K562 (cell line): Measurements from ENCODE around the gene DNAJB1. TPM values are rescaled to one million over a fixed set of nuclear protein-coding genes. Genes with fewer than 3 reads are reported as not detected.

Source experiments
- ADNP ChIP-seq: fragments of 200-800 bp; sonication (Bioruptor generic); IDR thresholded peaks from 2 replicates; pipeline ENCODE4 v1.6.1; 2016; ENCODE audit warnings: missing genetic modification characterization, missing compliant biosample characterization
- BRF2 ChIP-seq: IDR thresholded peaks from 3 replicates; pipeline ENCODE4 v1.6.1; 2011; ENCODE audit warnings: borderline replicate concordance, mild to moderate bottlenecking; ENCODE audit not compliant: insufficient read length, insufficient read depth
- C11orf30 ChIP-seq: fragments of 450-650 bp; IDR thresholded peaks from 2 replicates; pipeline ENCODE4 v1.6.1; 2016; ENCODE audit warnings: low read depth, mild to moderate bottlenecking
- GATAD2B ChIP-seq: fragments of 450-650 bp; IDR thresholded peaks from 2 replicates; pipeline ENCODE4 v1.6.1; 2017; ENCODE audit warnings: mild to moderate bottlenecking, borderline replicate concordance
- HDAC2 ChIP-seq: fragments of 450-650 bp; IDR thresholded peaks from 2 replicates; pipeline ENCODE4 v1.6.1; 2016; ENCODE audit warnings: mild to moderate bottlenecking
- JUND ChIP-seq, 2 experiments: IDR thresholded peaks; 2 replicates in 1 of 2; 3 replicates in 1 of 2; pipeline ENCODE4 v1.6.1; 2011; ENCODE audit warnings: borderline replicate concordance in 2 of 2, low read depth in 2 of 2, low read length in 2 of 2, improper control_type of control experiment in 1 of 2, missing biosample characterization in 1 of 2, missing genetic modification characterization in 1 of 2, missing genetic modification reagents in 1 of 2
- KAT2B ChIP-seq: IDR thresholded peaks from one replicate; pipeline ENCODE4 v1.6.1; 2012; ENCODE audit warnings: low read depth, mild to moderate bottlenecking, control low read depth, inconsistent platforms, low read length, moderate library complexity
- MCM7 ChIP-seq, 2 experiments: fragments of 450-650 bp; IDR thresholded peaks; 2 replicates each; pipeline ENCODE4 v1.6.1; 2016 to 2018
- MIER1 ChIP-seq: fragments of 450-650 bp; IDR thresholded peaks from 2 replicates; pipeline ENCODE4 v1.6.1; 2016; ENCODE audit warnings: antibody characterized with exemption, mild to moderate bottlenecking, low read depth
- MNT ChIP-seq, 2 experiments: fragments of 450-650 bp; conservative IDR thresholded peaks; 2 replicates each; pipeline ENCODE4 v1.6.1; 2017; ENCODE audit warnings: mild to moderate bottlenecking in 2 of 2, moderate library complexity in 2 of 2
- MYBL2 ChIP-seq, 2 experiments: fragments of 450-650 bp in 1 of 2; sonication (generic) in 1 of 2; formaldehyde crosslinking in 1 of 2; IDR thresholded peaks; 2 replicates each; pipeline versions ENCODE4 v1.6.1 to v1.8.1; 2017 to 2022; ENCODE audit warnings: borderline replicate concordance in 1 of 2, inconsistent platforms in 1 of 2, low read depth in 1 of 2, mild to moderate bottlenecking in 1 of 2, missing genetic modification reagents in 1 of 2, moderate library complexity in 1 of 2
- NFATC3 ChIP-seq: fragments of 450-650 bp; IDR thresholded peaks from 2 replicates; pipeline ENCODE4 v1.6.1; 2017; ENCODE audit warnings: mild to moderate bottlenecking
- REST ChIP-seq, 2 experiments: fragments of 450-650 bp; formaldehyde crosslinking in 1 of 2; IDR thresholded peaks; 2 replicates each; pipeline versions ENCODE4 v1.4.0 to v1.6.1; 2014 to 2020; ENCODE audit warnings: mild to moderate bottlenecking in 2 of 2, borderline replicate concordance in 1 of 2, low read depth in 1 of 2
- SETDB1 ChIP-seq: IDR thresholded peaks from one replicate; pipeline ENCODE4 v1.6.1; 2012; ENCODE audit warnings: low read length, control low read depth, inconsistent platforms
- ZNF232 ChIP-seq: sonication (generic); formaldehyde crosslinking; IDR thresholded peaks from 2 replicates; pipeline ENCODE4 v1.8.0; 2022; ENCODE audit warnings: mild to moderate bottlenecking, missing genetic modification reagents
- polyA plus RNA-seq, 8 experiments: library from polyadenylated mRNA; depleted of rRNA in 4 of 8; stranded (reverse) in 5 of 8; unstranded in 3 of 8; fragments of >200 nt; fragmentation: Nextera tagmentation in 2 of 8; fragmentation: Illumina TruSeq in 1 of 8; extraction: Ambion mirVana in 2 of 8; extraction: Trizol in 1 of 8; gene quantifications; 2 replicates each; pipeline versions ENCODE4 v1.2.1 to v1.2.3, GENCODE V29; 2011 to 2014; ENCODE audit warnings: inconsistent platforms in 1 of 8, missing spikeins in 1 of 8
- total RNA-seq, 7 experiments: library from RNA; depleted of rRNA in 6 of 7; stranded (reverse); fragments of >200 nt in 6 of 7; fragmentation: Illumina TruSeq in 2 of 7; extraction: Trizol in 2 of 7; gene quantifications; 2 replicates each; pipeline versions ENCODE4 v1.2.1 to v1.2.3, GENCODE V29; 2011 to 2021; ENCODE audit warnings: low replicate concordance in 1 of 7

Gene DNAJB1
- total and polyA plus RNA-seq, 9 of the 15 experiments (the other 6 are each of a cell fraction or from before 2014, with no cell fraction given): 13.2 to 113 (median 62.1) TPM

- TF ChIP-seq REST (IDR thresholded peaks at IDR 0.05; ENCODE audit: borderline replicate concordance) (no peak), REST (CRISPR knock-in tag; IDR thresholded peaks at IDR 0.05; ENCODE audit: low read depth) (no peak), C11orf30 (peak; percentile 68), NFATC3 (0 out of 2 replicates have a peak, but pooled peaks have one; percentile 18), JUND (IDR thresholded peaks at IDR 0.05; ENCODE audit: borderline replicate concordance, low read depth, low read length) (peak; percentile 74), JUND (tag; IDR thresholded peaks at IDR 0.05; ENCODE audit: borderline replicate concordance, low read depth, low read length) (no peak), MCM7 (IDR thresholded peaks at IDR 0.05) (no peak), MYBL2 (IDR thresholded peaks at IDR 0.05; ENCODE audit: low read depth) (no peak), MYBL2 (CRISPR knock-in tag; IDR thresholded peaks at IDR 0.05; ENCODE audit: borderline replicate concordance) (no peak), KAT2B (no peak), MNT (conservative IDR thresholded peaks at IDR 0.05) (no peak), MIER1 (no peak), BRF2 (no peak), SETDB1 (no peak), ZNF232 (CRISPR knock-in tag) (no peak), HDAC2 (0 out of 2 replicates have a peak, but pooled peaks have one; percentile 17), ADNP (no peak), GATAD2B (no peak)
Measured at GRCh38 chr19:14510311-14511228, 7.6 kb downstream of the DNAJB1 start (continued).
